ENCODE measurements around the gene EMB. TPM values are rescaled to one million over a fixed set of nuclear protein-coding genes. Genes with fewer than 3 reads are reported as not detected.
"Not testable (repeated sequence)": the region's sequence is repeated elsewhere in the genome, so short reads cannot be mapped to it uniquely, and the experiment has no call there.

The EMB gene
- total RNA-seq, 1 experiment from 2014 or later, result 11.6 TPM

DNA sequence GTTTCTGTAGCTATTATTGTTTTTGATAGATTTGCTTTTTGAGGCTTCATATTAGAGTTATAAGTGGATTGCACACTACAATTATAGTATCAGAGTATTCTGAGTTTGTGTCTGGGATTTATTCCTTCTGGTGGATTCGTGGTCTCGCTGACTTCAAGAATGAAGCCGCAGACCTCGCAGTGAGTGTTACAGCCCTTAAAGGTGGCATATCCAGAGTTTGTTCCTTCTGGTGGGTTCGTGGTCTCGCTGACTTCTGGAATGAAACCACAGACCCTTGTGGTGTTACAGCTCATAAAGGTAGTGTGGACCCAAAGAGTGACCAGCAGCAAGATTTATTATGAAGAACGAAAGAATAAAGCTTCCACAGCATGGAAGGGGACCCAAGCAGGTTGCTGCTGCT, 6.9 kb upstream of the EMB start:
- DNase-seq, result no peak
- CTCF ChIA-PET, result no interaction called here
- H3K9me2 ChIP-seq (ENCODE audit: insufficient read depth), result no peaks in the 10 kb centered on the region
- H3K4me3 ChIP-seq, result no peak overlapping the region
- no peaks in the 10 kb centered on the region for H3K9me3 ChIP-seq (ENCODE audit: insufficient read depth, low read depth)
- no peaks in the 10 kb centered on the region for H4K20me1 ChIP-seq (ENCODE audit: insufficient read depth)
- H3K36me3 ChIP-seq (ENCODE audit: low read depth), result no peaks in the 10 kb centered on the region
- intact Hi-C loops (cut with micrococcal nuclease; ENCODE audit: unreplicated experiment), result no loop called here
- H3K4me1 ChIP-seq (replicated peaks; ENCODE audit: insufficient read depth), result no peaks in the 10 kb centered on the region
- no TSS peak for BruUV-seq (replicated peaks)
- H2AFZ ChIP-seq, result no peak overlapping the region
- POLR2A ChIA-PET (ENCODE audit: unreplicated experiment), result no interaction called here
- H3F3A ChIP-seq (ENCODE audit: insufficient read depth, low read depth), result no peaks in the 10 kb centered on the region
- H3K4me2 ChIP-seq, result no peak overlapping the region
- TF ChIP-seq EZH2 (IDR thresholded peaks at IDR 0.05; ENCODE audit: low read depth), result no peak
- TF ChIP-seq CTCF (conservative IDR thresholded peaks at IDR 0.05), result no peak
- no peaks in the 10 kb centered on the region for H3K27me3 ChIP-seq (ENCODE audit: insufficient read depth, low read depth)
- no peaks in the 10 kb centered on the region for H3K79me2 ChIP-seq (ENCODE audit: low read depth)
- H3K27ac ChIP-seq, result no peak overlapping the region

DNA sequence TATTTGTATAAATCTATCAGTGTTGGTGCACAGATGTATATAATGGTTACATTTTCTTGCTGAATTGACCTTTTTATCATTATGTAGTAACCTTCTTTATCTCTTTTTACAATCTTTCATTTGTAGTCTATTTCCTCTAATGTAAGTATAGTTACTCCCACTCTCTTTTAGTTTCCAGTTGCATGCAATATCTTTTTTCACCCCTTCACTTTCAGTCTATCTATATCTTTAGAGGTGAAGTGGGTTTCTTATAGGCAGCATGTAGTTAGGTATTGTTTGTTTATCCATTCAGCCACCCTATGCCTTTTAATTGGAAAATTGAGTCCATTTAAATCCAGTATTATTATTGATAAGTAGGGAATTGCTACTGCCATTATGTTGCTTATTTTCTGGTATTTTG, 6.1 kb upstream of the EMB start:
- DNase-seq, result no peak
- Histone ChIP-seq H3F3A (ENCODE audit: insufficient read depth, low read depth) (no peaks in the 10 kb centered on the region), H4K20me1 (ENCODE audit: insufficient read depth) (no peaks in the 10 kb centered on the region), H3K27ac (no peak overlapping the region), H3K9me3 (ENCODE audit: insufficient read depth, low read depth) (no peaks in the 10 kb centered on the region), H3K27me3 (ENCODE audit: insufficient read depth, low read depth) (no peaks in the 10 kb centered on the region), H3K4me3 (no peak overlapping the region), H3K36me3 (ENCODE audit: low read depth) (no peaks in the 10 kb centered on the region), H3K79me2 (ENCODE audit: low read depth) (no peaks in the 10 kb centered on the region), H3K4me2 (no peak overlapping the region), H2AFZ (no peak overlapping the region), H3K4me1 (replicated peaks; ENCODE audit: insufficient read depth) (no peaks in the 10 kb centered on the region), H3K9me2 (ENCODE audit: insufficient read depth) (no peaks in the 10 kb centered on the region)
- intact Hi-C loops (cut with micrococcal nuclease; ENCODE audit: unreplicated experiment), result no loop called here
- POLR2A ChIA-PET (ENCODE audit: unreplicated experiment), result no interaction called here
- CTCF ChIA-PET, result no interaction called here
- no TSS peak for BruUV-seq (replicated peaks)
- TF ChIP-seq CTCF (conservative IDR thresholded peaks at IDR 0.05) (no peak), EZH2 (IDR thresholded peaks at IDR 0.05; ENCODE audit: low read depth) (no peak)

- no TSS peak for BruUV-seq (replicated peaks)
- POLR2A ChIA-PET (ENCODE audit: unreplicated experiment), result interaction anchor here (0.6 kb wide), 1 partner anchor 58 kb away, joined by 3 read pairs; no protein-coding TSS in a partner anchor
Observed at GRCh38 chr5:50445296-50445949, 4.3 kb upstream of the EMB start.

DNA sequence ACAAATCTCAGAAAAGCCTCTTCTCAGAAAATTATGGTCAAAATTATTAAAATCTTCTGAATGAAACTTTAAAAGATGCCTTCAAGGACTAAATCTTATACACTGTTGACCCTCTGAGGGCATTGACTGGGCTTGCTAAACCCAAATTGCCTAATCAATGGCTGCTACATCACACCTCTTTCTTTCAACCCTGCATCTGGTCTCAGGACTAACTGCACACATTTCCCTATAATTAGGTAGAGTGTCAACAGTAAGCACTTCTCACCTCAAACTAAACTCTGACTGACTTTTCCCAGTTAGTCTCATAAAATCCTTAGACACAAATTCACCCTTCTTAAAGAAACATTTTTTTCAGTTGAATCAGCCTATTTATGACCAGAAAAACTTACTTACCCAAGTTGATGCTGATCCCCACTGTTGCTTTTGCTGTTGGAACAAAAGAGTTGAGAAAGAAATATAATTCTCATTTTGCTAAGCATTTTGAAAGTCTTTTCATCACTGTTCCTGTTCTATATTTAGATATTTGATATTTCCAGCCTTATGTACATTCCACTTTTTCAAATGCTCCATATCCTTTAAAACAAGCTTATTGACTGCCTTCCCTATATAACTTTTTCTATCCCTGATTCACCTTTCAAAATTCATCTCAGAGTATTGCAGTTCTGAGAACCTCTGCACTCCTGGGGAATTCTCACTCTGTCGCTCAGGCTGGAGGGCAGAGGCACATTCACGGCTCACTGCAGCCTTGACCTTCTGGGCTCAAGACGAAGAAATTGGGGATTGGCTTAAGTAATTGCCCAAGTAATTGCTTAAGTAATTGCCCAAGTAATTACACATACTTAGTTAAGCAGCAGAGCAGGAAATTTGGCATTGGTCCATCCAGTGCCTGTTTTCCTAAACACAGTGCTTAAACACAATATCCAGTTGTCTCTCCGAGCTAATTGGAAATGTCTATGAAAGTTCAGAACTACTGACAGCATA, 1.8 kb upstream of the EMB start:
- H3K79me2 ChIP-seq (ENCODE audit: low read depth); H3K4me1 ChIP-seq (replicated peaks; ENCODE audit: insufficient read depth); H3K36me3 ChIP-seq (ENCODE audit: low read depth); CTCF ChIA-PET; H3K9me3 ChIP-seq (ENCODE audit: insufficient read depth, low read depth); H3K9me2 ChIP-seq (ENCODE audit: insufficient read depth); H4K20me1 ChIP-seq (ENCODE audit: insufficient read depth); BruUV-seq (replicated peaks); POLR2A ChIA-PET (ENCODE audit: unreplicated experiment); H3K27ac ChIP-seq; H3K4me2 ChIP-seq; H3F3A ChIP-seq (ENCODE audit: insufficient read depth, low read depth); H3K4me3 ChIP-seq; H2AFZ ChIP-seq; DNase-seq; H3K27me3 ChIP-seq (ENCODE audit: insufficient read depth, low read depth): not testable (repeated sequence)
- intact Hi-C loops (cut with micrococcal nuclease; ENCODE audit: unreplicated experiment), result loop anchor here (5.0 kb wide), 1 partner anchor 309 kb away; no protein-coding TSS in a partner anchor

More at GRCh38 chr5:50445296-50445949, 4.3 kb upstream of the EMB start:
- TF ChIP-seq CTCF (conservative IDR thresholded peaks at IDR 0.05) (no peak), EZH2 (IDR thresholded peaks at IDR 0.05; ENCODE audit: low read depth) (no peak)
- H3K4me2 ChIP-seq, result no peak overlapping the region
- H3K9me3 ChIP-seq (ENCODE audit: insufficient read depth, low read depth), result no peaks in the 10 kb centered on the region
- intact Hi-C loops (cut with micrococcal nuclease; ENCODE audit: unreplicated experiment), result no loop called here
- H3K9me2 ChIP-seq (ENCODE audit: insufficient read depth), result no peaks in the 10 kb centered on the region
- H4K20me1 ChIP-seq (ENCODE audit: insufficient read depth), result no peaks in the 10 kb centered on the region
- H2AFZ ChIP-seq, result no peak overlapping the region
- no peak overlapping the region for H3K27ac ChIP-seq
- H3K4me1 ChIP-seq (replicated peaks; ENCODE audit: insufficient read depth), result 0 out of 2 replicates have a peak, but pooled peaks cover 7% of the 10 kb centered on the region
- H3K27me3 ChIP-seq (ENCODE audit: insufficient read depth, low read depth), result no peaks in the 10 kb centered on the region
- no peak overlapping the region for H3K4me3 ChIP-seq
- no peaks in the 10 kb centered on the region for H3K36me3 ChIP-seq (ENCODE audit: low read depth)
- no peaks in the 10 kb centered on the region for H3F3A ChIP-seq (ENCODE audit: insufficient read depth, low read depth)
- H3K79me2 ChIP-seq (ENCODE audit: low read depth), result no peaks in the 10 kb centered on the region
- DNase-seq, result no peak
- CTCF ChIA-PET, result no interaction called here
